ENCODE measurements around the gene HNRNPL.
"Not testable (repeated sequence)": the region's sequence is repeated elsewhere in the genome, so short reads cannot be mapped to it uniquely, and the experiment has no call there.

HNRNPL gene

DNA sequence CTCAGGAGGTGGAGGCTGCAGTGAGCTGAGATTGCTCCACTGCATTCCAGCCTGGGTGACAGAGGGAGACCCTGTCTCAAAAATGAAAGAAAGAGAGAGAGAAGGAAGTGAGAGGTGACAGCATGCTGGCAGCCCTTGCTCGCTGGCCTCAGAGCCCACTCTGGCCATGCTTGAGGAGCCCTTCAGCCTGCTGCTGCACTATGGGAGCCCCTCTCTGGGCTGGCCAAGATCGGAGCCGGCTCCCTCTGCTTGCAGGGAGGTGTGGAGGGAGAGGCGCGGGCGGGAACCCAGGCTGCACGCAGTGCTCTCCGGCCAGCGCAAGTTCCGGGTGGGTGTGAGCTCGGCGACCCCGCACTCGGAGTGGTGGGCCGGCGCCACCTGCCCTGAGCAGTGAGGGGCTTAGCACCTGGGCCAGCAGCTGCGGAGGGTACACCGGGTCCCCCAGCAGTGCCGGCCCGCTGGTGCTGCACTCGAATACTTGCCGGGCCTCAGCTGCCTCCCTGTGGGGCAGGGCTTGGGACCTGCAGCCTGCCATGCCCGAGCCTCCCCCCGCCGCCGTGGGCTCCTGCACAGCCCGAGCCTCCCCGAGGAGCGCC lies 28.5 kb downstream of the HNRNPL start:
- not testable (repeated sequence) for H3K9me3 ChIP-seq (ENCODE audit: control insufficient read depth in 2 of 2, low read length in 2 of 2); H3K9ac ChIP-seq (ENCODE audit: low read length in 2 of 2); H3K4me3 ChIP-seq (ENCODE audit: low read length in 2 of 2); H3K27me3 ChIP-seq (ENCODE audit: control insufficient read depth in 1 of 2, insufficient read depth in 2 of 2, low read length in 2 of 2); H3K27ac ChIP-seq (ENCODE audit: low read length); H3K4me1 ChIP-seq (ENCODE audit: control insufficient read depth, insufficient read depth, low read length)
- peaks cover 17 to 30% of the 10 kb centered on the region in 2 donors for H3K36me3 ChIP-seq (ENCODE audit: control insufficient read depth in 2 of 2, insufficient read depth in 2 of 2, low read length in 2 of 2)

DNA sequence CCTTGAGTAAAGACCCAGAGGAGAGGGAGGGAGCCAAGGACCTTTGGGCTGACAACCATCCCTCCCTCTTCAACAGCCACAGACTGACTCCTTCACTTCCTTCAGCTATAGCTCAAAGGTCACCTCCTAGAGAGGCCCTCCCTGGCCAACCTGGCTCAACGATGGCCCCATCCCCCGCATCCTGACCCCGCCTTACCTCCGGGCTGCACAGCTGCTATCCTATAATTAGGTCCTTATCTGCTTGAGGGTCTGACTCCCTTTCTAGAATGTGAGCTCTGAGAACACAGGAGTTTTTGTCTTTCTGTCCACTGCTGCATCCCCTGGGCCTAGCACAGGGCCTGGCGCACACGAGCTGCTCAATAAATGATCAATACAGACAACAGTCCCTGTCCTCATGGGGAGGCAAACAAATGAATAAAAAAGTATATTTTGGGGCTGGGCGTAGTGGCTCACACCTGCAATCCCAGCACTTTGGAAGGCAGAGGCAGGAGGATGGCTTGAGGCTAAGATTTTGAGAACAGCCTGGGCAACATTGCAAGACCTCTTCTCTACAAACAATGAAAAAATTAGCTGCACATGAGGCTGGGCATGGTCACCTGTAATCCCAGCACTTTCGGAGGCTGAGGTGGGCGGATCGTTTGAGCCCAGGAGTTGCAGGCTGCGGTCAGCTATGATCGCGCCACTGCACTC lies 30.4 kb downstream of the HNRNPL start:
- no peak overlapping the region for H3K4me3 ChIP-seq (ENCODE audit: low read length in 2 of 2)
- H3K27ac ChIP-seq (ENCODE audit: low read length): no peak overlapping the region
- H3K36me3 ChIP-seq (ENCODE audit: control insufficient read depth in 2 of 2, insufficient read depth in 2 of 2, low read length in 2 of 2): peaks cover 29 to 33% of the 10 kb centered on the region in 2 donors
- no peaks in the 10 kb centered on the region for H3K9me3 ChIP-seq (ENCODE audit: control insufficient read depth in 2 of 2, low read length in 2 of 2)
- no peaks in the 10 kb centered on the region for H3K27me3 ChIP-seq (ENCODE audit: control insufficient read depth in 1 of 2, insufficient read depth in 2 of 2, low read length in 2 of 2)
- H3K4me1 ChIP-seq (ENCODE audit: control insufficient read depth, insufficient read depth, low read length): peaks cover 4% of the 10 kb centered on the region
- no peak overlapping the region for H3K9ac ChIP-seq (ENCODE audit: low read length in 2 of 2)

DNA sequence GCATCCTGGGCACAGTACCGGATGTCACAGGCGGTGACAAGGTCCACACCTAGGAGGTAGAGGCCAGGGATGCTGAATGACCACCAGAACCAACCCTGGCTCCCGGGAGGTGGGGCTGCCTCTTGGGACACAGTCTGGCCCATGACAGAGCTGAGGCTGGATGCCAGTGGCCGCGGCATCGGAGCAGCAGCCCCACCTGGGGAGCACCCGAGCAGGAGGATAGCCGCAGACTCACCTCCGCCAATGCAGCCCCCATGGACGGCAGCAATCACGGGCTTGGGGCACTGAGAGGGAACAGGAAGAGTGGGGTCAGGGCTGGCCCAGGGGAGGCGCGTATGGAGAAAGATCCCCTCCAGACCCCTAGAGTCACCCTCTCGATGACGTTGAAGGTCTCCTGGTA lies 32.7 kb downstream of the HNRNPL start:
- peaks cover 4% of the 10 kb centered on the region for H3K4me1 ChIP-seq (ENCODE audit: control insufficient read depth, insufficient read depth, low read length)
- no peaks in the 10 kb centered on the region for H3K9me3 ChIP-seq (ENCODE audit: control insufficient read depth in 2 of 2, low read length in 2 of 2)
- no peak overlapping the region for H3K4me3 ChIP-seq (ENCODE audit: low read length in 2 of 2)
- H3K36me3 ChIP-seq (ENCODE audit: control insufficient read depth in 2 of 2, insufficient read depth in 2 of 2, low read length in 2 of 2): peaks cover 24 to 29% of the 10 kb centered on the region in 2 donors
- H3K27me3 ChIP-seq (ENCODE audit: control insufficient read depth in 1 of 2, insufficient read depth in 2 of 2, low read length in 2 of 2): no peaks in the 10 kb centered on the region
- H3K9ac ChIP-seq (ENCODE audit: low read length in 2 of 2): no peak overlapping the region
- no peak overlapping the region for H3K27ac ChIP-seq (ENCODE audit: low read length)

DNA sequence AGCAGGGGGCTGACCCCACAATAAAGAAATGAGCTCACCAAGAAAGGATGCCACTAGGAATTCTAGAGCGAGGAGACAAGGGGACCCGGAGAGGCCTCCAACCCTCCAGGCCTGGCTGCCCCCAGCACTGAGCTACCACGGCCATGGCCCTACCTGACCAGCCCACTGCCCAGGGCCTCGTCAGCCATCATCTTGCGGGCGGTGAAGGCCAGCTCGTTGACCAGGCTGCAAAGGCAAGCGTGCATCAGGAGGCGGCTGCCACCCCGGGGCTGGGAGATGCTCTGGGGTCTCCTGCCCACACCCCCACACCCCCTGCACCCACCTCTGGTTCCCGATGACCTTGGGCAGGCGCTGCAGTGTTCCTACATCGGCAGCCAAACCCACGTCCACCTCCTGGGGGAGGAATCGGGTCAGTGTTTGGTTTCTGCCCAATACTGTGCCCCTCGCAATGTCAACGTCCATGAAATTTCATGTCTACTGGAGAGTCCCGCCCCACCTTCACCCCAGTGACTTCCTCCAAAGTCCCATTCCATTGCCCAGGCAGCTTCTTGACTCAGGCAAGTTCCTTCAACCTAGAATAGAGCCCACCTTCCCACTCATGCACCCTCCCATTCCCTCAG lies 33.5 kb downstream of the HNRNPL start:
- Histone ChIP-seq H3K9ac (ENCODE audit: low read length in 2 of 2) (no peak overlapping the region), H3K4me3 (ENCODE audit: low read length in 2 of 2) (no peak overlapping the region), H3K36me3 (ENCODE audit: control insufficient read depth in 2 of 2, insufficient read depth in 2 of 2, low read length in 2 of 2) (peaks cover 24 to 29% of the 10 kb centered on the region in 2 donors)

DNA sequence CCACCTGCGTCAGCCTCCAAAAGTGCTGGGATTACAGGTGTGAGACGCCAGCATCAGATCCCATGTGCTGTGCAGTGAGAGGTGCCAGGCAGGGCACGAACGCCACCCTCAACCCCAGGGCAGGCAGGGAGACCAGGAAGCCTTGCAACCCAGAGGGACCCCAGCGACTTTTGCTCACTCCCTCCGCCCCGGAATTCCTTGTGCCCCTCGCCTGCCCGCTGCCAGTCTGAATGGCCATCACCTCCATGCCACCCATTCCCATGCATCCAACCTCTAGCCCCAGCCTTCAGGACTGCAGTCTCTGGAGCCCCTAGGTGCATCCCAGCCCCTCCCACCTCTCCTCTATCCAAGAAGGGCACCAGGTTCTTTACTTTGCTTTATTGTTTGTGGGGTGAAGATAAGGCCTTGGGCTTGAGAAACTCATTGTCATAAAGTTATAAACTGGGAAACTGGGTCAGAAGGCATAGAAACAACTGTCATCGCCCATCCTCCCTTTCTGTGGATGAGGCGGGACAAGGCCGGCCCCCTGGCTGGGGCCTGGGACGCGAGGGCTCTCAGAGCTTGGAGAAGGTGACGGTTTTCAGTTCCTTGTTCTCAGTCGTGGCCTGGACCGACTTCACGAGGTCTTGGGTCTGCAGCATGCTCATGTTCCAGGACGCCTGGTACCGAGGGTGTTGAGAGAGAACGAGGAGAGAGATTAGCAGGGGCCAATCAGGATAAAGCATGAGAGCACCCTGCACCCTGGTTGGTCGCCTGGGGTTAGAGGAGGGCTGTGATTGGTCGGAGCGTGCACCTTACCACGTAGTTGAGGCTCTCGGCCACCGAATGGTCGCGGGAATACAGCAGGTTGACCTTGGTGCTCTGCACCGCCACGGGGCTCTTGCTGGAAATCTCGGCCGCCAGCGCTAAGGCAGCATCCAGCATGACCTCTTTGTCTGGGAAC lies 34.5 kb downstream of the HNRNPL start:
- Histone ChIP-seq H3K9me3 (ENCODE audit: control insufficient read depth in 2 of 2, low read length in 2 of 2) (no peaks in the 10 kb centered on the region), H3K4me1 (ENCODE audit: control insufficient read depth, insufficient read depth, low read length) (peaks cover 4% of the 10 kb centered on the region), H3K4me3 (ENCODE audit: low read length in 2 of 2) (no peak overlapping the region), H3K9ac (ENCODE audit: low read length in 2 of 2) (no peak overlapping the region), H3K27ac (ENCODE audit: low read length) (no peak overlapping the region), H3K36me3 (ENCODE audit: control insufficient read depth in 2 of 2, insufficient read depth in 2 of 2, low read length in 2 of 2) (peaks cover 23 to 29% of the 10 kb centered on the region in 2 donors), H3K27me3 (ENCODE audit: control insufficient read depth in 1 of 2, insufficient read depth in 2 of 2, low read length in 2 of 2) (no peaks in the 10 kb centered on the region)

More for the DNA sequence above, 33.5 kb downstream of the HNRNPL start:
- Histone ChIP-seq H3K9me3 (ENCODE audit: control insufficient read depth in 2 of 2, low read length in 2 of 2) (no peaks in the 10 kb centered on the region), H3K27me3 (ENCODE audit: control insufficient read depth in 1 of 2, insufficient read depth in 2 of 2, low read length in 2 of 2) (no peaks in the 10 kb centered on the region), H3K27ac (ENCODE audit: low read length) (no peak overlapping the region), H3K4me1 (ENCODE audit: control insufficient read depth, insufficient read depth, low read length) (peaks cover 4% of the 10 kb centered on the region)

DNA sequence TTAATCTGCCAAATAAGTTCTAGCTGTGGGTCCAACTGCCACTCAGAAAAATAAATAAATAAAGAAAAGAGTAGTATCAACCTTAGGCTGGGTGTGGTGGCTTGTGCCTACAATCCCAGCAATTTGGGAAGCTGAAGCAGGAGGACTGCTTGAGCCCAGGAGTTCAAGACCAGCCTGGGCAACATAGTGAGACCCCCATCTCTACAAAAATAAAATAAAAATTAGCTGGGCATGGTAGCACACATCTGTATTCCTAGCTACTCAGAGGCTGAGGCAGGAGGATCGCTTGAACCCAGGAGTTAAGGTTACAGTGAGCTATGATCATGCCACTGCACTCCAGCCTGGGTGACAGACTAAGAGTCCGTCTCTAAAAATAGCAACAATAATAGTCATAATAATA lies 35.9 kb downstream of the HNRNPL start:
- H3K4me3 ChIP-seq (ENCODE audit: low read length in 2 of 2); H3K9me3 ChIP-seq (ENCODE audit: control insufficient read depth in 2 of 2, low read length in 2 of 2); H3K9ac ChIP-seq (ENCODE audit: low read length in 2 of 2); H3K4me1 ChIP-seq (ENCODE audit: control insufficient read depth, insufficient read depth, low read length); H3K27ac ChIP-seq (ENCODE audit: low read length); H3K27me3 ChIP-seq (ENCODE audit: control insufficient read depth in 1 of 2, insufficient read depth in 2 of 2, low read length in 2 of 2): not testable (repeated sequence)
- H3K36me3 ChIP-seq (ENCODE audit: control insufficient read depth in 2 of 2, insufficient read depth in 2 of 2, low read length in 2 of 2): peaks cover 23 to 29% of the 10 kb centered on the region in 2 donors

DNA sequence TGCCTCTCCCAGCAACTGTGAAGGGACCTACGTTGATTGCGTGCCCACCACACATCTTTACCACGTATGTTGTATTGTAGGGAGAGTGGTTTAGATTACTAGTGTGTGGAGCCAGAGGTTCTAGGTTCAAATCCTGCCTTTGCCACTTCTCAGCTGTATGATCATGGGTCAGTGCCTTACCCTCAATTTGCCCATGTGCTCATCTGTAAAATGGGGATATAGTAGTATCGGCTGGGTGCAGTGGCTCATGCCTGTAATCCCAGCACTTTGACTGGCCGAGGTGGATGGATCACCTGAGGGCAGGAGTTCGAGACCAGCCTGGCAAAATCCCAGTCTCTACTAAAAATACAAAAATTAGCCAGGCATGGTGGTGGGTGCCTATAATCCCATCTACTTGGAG lies 36.5 kb downstream of the HNRNPL start:
- Histone ChIP-seq H3K9me3 (ENCODE audit: control insufficient read depth in 2 of 2, low read length in 2 of 2) (no peaks in the 10 kb centered on the region), H3K4me1 (ENCODE audit: control insufficient read depth, insufficient read depth, low read length) (no peaks in the 10 kb centered on the region), H3K27me3 (ENCODE audit: control insufficient read depth in 1 of 2, insufficient read depth in 2 of 2, low read length in 2 of 2) (no peaks in the 10 kb centered on the region), H3K27ac (ENCODE audit: low read length) (no peak overlapping the region), H3K36me3 (ENCODE audit: control insufficient read depth in 2 of 2, insufficient read depth in 2 of 2, low read length in 2 of 2) (peaks cover 23 to 29% of the 10 kb centered on the region in 2 donors), H3K4me3 (ENCODE audit: low read length in 2 of 2) (no peak overlapping the region), H3K9ac (ENCODE audit: low read length in 2 of 2) (no peak overlapping the region)

DNA sequence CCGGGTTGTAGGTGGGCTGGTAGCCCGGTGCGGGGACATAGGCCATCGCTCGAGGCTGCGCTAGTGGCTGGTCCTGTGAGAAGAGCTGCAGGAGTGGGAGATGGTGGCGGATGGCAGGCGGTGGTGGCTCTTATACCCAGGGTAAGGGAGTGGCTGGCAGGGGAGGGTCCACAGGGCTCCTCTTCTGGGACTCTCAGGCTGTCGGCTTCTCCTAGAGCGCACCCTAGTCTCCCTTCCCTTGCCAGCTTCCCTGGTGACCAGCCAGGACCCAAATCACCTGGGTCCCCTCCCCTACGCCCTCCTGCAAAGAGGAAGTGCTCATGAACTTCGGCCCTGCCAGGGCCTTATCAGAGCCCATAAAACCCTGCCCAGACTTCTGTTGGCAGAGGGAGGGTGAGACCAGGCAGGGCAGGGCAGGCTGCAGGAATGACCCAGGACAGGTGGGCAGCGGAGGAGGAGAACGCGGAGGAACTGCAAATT lies 36.9 kb downstream of the HNRNPL start, which contains the start of gene LGALS4:
Gene LGALS4 (minus strand): TSS at position 105 of the 480 bp plus-strand sequence. CDS start 59 bp downstream, at position 46.
- no peak within 1 kb of the TSS for H3K9ac ChIP-seq (ENCODE audit: low read length in 2 of 2)
- H3K4me1 ChIP-seq (ENCODE audit: control insufficient read depth, insufficient read depth, low read length): no peaks in the 10 kb centered on the region
- H3K9me3 ChIP-seq (ENCODE audit: control insufficient read depth in 2 of 2, low read length in 2 of 2): no peaks in the 10 kb centered on the region
- no peaks in the 10 kb centered on the region for H3K27me3 ChIP-seq (ENCODE audit: control insufficient read depth in 1 of 2, insufficient read depth in 2 of 2, low read length in 2 of 2)
- H3K36me3 ChIP-seq (ENCODE audit: control insufficient read depth in 2 of 2, insufficient read depth in 2 of 2, low read length in 2 of 2): peaks cover 23 to 26% of the 10 kb centered on the region in 2 donors
- H3K4me3 ChIP-seq (ENCODE audit: low read length in 2 of 2): no peak within 1 kb of the TSS
- no peak within 1 kb of the TSS for H3K27ac ChIP-seq (ENCODE audit: low read length)

DNA sequence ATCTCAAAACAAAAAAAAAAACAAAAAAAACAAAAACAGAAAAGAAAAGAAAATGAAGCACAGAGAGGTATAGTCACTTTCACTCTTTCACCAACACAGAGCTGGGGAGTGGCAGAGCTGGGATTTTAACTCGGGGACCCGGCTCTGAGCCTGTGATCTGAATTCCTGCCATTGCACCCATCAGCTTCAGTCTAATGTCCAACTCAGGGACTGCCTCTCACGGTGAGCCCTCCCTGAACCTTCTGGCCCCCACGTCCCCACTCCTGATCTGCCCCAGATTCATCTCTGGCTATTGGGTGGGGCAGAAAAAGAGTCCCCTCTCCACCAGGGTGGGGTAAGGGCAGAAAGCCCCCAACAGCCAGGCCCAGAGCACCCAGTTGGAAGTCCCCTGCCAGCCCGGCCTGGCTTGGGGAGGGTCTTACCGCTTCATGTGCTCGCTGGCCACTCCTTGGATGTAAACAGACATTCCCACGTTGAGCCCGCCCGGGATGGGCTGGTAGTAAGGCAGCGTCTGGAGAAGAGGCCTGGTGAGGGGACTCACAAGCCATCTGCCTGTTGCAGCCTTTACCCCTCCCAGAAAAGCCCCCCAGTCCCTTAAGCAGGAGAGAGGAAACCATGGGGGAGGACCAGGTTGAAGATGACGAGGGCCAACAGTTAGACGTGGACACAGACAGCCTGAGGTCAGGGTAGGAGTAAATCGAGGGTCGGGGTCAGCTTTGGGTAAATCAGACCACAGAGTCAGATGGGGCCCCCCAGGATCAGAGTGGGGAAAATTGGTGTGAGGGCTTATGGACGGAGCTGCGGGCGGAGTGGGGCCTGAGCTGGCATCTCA lies 37.6 kb downstream of the HNRNPL start:
- Histone ChIP-seq H3K27ac (ENCODE audit: low read length) (no peak overlapping the region), H3K4me3 (ENCODE audit: low read length in 2 of 2) (no peak overlapping the region), H3K9me3 (ENCODE audit: control insufficient read depth in 2 of 2, low read length in 2 of 2) (no peaks in the 10 kb centered on the region), H3K36me3 (ENCODE audit: control insufficient read depth in 2 of 2, insufficient read depth in 2 of 2, low read length in 2 of 2) (peaks cover 20 to 21% of the 10 kb centered on the region in 2 donors), H3K9ac (ENCODE audit: low read length in 2 of 2) (no peak overlapping the region), H3K4me1 (ENCODE audit: control insufficient read depth, insufficient read depth, low read length) (no peaks in the 10 kb centered on the region), H3K27me3 (ENCODE audit: control insufficient read depth in 1 of 2, insufficient read depth in 2 of 2, low read length in 2 of 2) (no peaks in the 10 kb centered on the region)

Measured in stomach smooth muscle (tissue), 2 donors.